NCI-H1694 treated with DMSO at 0.1 percent for 48 hours (cell line): Measurements from ENCODE around the gene CEP76.

ENCODE experiments used
- DNase-seq: peaks from one replicate; lab custom pipeline; 2025; lab: John Stamatoyannopoulos, UW

Gene CEP76, protein sequence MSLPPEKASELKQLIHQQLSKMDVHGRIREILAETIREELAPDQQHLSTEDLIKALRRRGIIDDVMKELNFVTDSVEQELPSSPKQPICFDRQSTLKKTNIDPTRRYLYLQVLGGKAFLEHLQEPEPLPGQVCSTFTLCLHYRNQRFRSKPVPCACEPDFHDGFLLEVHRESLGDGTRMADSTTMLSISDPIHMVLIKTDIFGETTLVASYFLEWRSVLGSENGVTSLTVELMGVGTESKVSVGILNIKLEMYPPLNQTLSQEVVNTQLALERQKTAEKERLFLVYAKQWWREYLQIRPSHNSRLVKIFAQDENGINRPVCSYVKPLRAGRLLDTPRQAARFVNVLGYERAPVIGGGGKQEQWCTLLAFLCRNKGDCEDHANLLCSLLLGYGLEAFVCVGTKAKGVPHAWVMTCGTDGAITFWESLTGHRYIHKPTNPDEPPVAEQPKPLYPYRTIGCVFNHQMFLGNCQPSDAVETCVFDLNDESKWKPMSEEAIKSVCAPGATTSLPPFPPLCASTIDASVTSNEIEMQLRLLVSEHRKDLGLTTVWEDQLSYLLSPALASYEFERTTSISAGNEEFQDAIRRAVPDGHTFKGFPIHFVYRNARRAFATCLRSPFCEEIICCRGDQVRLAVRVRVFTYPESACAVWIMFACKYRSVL

DNA sequence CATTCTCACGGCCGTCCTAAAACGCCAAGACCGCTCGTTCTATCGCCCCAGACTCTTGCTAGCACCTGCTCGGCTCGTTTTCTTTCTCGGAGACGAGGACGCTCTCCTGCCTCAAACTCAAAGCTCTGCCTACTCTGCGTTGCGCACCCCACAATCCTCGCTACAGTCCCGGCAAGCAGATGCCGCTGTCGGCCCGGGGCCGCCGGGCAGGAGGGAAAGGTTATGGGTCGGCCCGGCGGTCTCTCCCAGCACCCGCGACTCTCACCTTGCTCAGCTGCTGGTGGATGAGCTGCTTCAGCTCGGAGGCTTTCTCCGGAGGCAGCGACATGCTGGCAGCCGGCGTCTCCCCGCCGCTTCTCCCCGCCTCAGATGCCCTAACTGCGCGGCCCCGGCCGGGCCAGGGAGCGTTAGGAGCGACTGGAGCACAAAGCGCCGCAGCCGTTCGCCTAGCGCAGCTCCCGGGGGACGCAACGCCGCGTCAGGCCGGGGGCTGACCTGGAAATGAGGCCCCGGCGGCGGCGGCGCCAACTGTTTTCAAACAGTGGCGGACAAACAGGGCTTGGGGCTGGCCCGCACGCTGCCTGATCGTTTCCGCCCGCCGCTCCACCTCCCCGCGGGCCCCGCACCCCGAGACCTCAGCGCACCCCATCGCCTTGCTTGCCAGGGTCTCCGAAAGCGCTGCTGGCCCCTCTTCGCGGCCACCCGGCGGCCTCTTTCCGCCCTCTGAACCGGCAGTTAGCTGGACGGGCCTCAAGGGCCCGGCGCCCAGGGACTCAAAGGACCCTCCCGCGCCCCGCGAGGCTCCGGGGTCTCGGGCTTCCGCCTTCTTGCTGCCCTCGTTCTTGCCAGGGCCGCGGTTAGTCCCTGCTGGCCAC, at the start of gene CEP76, which contains the start of gene PSMG2:
CEP76 (minus strand) TSS at position 503 of the 875 bp plus-strand sequence; CDS start at position 328, 175 bp downstream.
PSMG2 (plus strand) TSS at position 822 of the 875 bp plus-strand sequence. CDS start 66 bp downstream, outside the sequence.
- peak; percentile 40 for DNase-seq

DNA sequence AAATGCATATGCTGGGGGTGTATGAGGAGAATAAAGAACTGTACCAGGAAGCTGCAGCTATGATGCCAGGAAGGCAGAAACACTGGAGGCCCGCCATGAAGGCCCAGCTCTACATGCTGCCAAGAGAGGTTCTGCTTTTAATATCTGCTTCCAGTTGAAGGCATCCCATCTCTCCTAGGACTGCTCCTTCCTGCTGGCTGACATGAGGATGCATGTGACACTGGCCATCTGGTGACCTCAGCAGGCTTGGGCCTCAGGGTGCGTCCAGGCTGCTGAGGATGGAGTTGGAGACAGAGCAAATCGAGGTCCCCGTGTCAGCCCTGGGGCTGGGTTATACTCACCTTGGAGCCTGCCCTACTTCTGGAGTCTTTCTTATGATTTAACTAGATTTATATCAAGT, 49.4 kb upstream of the CEP76 start:
- DNase-seq: no peak

DNA sequence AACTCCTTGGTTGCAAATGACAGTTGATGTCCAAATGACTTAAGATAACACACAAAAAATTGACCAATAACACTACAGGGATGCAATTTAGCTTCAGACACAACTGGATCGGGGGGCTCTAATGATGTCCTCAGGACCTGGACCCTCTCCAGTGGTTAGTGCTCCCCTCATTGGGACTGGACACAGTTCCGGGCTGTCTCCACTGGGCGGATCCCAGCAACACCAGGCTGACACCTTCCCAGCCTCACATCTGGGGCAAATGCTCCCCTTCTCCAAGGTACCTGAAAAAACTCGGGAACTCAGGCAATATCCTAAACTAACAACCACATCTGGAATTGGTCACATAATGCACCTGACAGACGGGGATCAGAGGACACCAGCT, 49.0 kb upstream of the CEP76 start:
- no peak for DNase-seq

DNA sequence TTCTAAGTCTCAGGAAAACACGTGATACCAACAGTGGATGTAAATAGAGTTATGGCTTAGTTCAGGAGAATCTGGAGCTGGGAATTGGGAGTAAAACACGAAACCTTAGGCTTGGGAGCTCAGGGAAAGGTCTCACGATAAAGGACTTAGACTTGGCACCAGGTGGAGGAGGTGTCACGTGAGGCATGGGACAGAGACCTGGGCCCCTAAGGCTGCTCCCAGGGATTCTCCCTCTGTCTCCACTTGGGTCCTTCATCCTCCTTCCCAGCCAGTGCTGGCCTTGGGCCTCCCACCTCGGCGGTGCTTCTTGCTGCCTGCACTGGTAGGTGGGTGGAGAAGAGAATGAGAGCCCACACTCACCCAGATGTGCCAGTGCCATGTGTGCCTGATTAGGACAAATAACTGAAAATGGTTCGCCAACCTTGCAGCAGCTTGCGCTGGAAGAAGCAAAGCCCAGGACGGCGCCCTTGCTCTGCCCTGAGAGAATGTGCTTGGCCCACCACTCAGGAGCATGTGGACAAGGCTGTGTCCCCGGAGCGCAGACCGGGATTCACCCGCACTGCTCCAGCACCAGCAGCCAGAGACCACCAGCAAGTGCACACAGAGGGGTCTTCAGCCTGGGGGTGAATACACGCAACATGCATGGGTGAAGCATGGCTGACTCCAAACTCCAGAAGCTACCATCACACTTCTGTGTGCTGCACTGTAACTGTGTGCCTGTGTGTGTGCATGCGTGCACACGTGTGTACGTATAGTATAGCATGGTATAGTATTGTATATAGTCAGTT, 48.4 kb upstream of the CEP76 start:
- DNase-seq: no peak

DNA sequence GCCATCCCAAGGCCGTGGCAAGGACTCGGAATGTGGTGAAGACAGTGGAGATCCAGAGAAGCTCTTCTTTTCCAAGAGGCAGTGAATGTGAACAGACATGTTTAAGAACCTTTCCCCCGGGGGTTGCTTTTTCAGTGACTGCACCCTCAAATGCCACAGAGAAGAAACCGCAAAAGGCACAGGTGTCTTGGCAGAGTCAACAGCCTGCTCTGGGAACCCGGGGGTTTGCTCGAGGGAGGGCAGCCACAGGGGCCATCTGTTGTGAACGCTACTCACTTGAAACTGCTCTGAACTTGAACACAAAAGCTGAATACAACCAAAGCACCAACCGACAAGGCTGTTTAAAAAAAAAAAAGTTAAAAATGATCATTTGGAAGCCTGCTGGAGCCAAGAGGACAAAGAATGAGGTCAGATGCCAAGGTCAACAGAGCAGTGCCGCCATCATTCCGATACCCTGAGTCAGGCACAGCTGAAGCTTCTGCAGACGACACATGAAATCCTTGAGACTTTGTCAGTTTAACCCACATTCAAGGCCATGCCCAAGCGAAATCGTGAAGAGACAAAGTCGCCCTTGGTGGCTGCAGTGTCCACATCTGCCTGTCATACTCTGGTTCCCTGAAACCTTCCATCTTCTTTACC, 47.7 kb upstream of the CEP76 start:
- peak; percentile 12 for DNase-seq

DNA sequence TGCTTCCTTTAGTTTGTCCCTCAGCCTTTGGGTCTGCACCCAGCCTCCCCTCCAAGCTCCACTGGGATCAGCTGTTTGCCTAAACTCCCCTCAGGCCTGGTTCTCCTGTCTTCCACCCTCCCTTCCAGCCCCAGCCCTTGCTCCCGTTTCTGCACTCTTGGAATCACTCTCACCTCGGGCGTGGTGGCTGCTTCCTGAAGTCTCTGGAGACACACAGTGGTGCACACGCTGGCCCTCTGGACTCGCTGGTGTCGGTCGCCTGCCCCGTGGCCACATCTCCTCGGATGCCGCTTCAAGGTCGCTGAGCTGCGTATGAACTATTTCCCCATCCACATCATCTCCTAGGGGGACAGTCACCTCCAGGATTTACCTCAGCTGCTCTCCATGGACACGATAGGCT, 46.6 kb upstream of the CEP76 start:
- no peak for DNase-seq

DNA sequence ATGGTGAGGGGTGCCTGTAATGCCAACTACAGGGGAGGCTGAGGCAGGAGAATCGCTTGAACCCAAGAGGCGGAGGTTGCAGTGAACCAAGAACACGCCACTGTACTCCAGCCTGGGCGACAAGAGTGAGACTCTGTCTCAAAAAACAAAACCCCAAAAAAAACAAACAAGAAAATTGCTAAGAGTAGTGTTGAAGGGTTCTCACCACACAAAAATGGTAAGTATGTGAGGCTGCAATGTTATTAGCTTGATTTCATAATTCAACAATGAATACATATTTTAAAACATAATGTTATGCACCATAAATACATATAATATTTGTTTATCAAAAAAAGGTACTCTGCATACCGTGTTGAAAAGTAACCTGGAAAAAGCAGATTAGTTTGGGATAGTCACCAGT, 46.1 kb upstream of the CEP76 start:
- DNase-seq: no peak

DNA sequence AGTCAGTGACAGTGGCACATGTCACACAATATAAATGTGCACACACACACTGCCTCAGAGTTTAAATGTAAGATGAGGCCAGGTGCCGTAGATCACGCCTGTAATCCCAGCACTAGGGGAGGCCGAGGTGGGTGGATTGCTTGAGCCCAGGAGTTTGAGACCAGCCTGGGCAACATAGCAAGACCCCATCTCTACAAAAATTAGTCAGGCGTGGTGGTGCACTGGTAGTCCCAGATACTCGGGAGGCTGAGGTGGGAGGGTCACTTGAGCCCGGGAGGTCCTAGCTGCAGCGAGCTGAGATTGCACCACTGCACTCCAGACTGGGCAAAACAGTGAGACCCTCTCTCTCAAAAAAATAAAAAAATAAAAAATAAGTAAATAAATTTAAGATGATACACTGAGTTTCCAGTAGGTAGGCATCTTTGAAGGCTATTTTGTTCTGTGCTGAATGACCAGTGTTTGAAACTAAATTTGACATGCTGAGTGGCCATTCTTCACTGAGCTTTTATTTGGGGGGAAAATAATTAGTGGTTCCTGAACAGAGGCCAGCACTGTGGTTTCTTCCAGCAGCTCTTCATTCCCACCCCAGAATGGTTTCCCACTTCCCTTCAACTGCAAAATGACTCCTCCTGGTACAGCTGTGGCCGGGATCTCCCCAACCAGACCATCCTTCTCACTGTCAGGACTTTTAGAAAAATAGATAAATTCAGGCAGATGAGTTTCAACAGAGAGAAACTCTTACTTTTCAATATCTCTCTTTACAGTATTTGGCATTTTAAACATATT, 45.2 kb upstream of the CEP76 start:
- DNase-seq: no peak

DNA sequence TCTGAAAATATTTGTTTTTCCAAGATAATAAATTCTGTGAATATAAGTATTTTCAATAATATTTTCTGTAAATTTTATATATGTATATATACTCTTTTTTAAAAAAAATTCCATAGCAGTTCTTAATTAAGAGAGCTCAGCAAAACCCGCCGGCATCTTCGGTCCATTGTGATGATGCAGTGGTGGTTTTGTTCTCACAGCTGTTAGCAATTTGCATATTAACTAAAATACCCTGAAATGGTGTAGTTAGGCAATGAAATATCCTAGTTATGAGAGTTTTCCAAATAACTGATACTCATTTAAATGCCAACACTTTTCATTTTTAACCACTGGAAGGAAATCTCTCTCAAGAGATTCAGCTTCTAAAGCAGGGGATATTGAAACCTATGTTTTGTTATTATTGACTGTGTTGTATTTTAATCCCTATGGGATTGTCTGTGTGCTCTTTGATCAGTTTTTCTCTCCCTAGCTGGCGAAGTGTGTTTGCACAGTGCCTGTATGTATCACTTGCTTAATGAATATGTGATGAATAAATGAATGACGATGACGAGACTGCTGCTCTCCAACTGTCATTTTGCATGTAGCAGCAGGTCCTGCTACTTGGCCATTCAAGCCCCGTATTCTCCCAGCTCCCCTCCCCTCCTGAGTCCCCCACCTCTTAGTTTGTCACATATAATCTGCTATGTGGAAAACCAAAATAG, 42.7 kb upstream of the CEP76 start:
- DNase-seq: no peak

DNA sequence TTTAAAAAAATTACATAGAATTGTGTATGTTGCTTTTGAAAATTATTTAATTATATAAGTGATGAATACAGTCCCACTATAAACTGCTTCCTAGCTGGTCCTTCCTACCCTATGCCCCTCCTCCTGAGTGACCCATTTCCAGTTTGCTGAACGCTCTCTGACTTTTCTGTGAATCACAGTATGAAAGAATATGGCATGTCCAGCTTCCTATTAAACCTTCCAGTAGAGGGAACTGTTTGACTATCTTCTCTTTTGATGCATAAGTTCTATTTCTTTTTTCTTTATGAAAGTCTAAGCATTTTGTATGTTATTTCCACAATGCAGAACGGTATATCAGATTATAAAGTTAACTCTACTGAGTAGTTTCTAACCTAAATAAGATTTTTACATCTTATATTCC, 41.6 kb upstream of the CEP76 start:
- DNase-seq: peak; percentile 48

DNA sequence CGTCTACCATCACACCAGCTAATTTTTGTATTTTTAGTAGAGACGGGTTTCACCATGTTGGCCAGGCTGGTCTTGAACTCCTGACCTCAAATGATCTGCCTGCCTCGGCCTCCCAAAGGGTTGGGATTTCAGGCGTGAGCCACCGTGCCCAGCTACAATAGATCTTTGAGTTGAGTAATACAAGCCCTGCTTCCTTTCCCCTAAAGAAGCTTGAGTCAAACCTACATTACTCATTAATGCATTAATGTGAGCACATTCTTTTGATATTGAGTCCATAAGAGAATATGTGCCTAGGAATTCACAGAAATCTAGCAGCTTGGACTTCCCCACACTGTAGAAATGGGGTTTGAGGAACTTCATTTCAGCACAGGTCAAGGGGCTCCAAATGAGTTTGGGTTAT, 39.9 kb upstream of the CEP76 start:
- no peak for DNase-seq

DNA sequence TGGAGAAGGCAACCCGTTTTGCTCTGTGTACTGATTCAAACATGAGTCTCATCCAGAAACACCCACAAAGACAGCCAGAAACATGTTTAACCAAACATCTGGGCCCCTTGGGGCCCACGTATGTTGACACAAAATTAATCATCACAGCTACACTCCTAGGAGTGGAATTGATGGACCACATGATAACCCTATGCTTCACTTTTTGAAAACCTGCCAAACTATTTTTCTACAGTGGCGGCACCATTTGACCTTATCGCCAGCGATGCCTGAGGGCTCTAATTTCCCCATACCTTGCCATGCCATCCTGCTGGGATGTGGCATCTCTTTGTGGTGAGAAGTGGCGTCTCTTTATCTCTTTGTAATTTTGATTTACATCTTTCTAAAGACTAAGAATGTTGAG, 38.8 kb upstream of the CEP76 start:
- DNase-seq: no peak

DNA sequence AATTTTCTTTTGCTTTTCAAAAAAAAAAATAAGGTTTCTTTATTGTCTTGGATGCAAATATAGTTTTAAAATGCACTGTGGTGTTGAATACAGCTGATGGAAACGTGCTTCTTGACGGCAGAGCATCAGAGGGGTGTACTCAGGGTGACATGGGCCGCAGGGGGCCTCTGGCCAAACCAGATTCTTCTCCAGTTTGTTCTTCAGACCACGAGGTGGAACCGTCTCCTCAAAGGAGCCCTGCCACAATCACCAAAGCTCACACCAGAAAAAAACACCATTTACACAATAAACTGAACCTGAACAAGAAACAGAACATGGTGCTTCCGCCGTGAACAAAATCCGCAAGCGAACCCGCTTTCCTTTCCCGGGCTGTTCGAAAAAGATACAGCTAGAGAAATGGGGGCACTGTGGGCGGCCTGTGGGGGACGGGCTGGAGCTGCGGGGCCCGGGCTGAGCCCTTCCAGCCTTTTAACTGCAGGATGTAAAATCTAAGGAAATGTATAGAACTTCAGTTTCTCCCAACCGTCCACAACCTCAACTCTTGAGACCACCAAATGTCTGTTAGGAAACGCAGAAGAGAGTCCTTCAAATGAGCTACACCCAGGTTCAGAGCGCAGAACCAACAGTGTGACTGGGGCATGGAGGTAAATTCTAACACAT, 34.9 kb upstream of the CEP76 start:
- no peak for DNase-seq

DNA sequence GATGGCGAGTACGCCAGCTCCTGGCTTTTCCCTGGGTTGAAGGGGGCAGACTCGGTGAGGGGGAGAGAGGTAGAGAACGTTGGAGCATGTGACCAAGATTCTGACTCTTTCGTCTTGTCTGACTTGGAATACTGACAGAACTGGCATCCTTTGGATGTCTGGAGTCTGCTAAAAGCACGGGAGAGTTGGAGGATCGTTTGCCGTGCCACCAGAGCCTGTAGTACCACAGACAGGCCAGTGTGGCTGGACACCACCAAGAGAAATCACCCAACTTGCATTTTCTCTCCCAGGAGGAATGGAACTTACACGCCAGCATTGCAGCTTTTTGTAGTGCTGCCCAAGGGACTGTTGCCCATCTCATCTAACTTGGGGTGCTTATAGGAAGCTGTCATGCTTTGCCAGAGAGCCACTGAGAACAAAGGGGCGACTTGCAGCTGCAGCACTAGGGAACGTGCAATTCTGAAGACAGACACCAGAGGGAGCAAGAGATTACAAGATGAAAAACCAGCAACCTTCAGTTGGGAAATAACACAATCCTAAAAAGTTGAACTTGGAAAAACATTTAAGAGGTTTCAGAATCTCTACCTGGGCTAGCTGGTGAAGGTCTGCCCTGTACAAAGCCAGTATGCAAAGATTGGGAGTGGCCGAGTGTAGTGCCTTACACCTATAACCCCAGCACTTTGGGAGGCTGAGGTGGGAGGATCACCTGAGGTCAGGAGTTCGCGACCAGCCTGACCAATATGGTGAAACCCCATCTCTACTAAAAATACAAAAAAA, 24.4 kb upstream of the CEP76 start:
- peak; percentile 24 for DNase-seq

DNA sequence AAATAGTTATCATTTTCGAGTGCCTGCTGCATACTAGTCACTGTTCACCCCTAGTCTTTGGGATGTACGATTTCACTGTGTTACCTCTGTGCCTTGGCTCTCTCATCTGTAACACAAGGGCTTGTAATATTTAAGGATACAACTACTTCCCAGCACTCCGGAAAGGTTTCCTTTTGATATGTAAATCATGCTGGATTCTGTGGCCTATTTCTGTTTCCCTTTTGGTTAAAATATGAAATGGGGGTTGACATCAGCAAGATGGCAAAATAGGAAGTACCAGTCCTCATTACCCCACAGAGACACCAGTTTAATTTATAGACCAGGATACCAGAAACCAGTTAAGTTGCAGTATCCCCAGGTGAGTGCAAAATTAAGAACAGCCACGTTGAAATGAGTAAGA, 23.8 kb upstream of the CEP76 start:
- no peak for DNase-seq

DNA sequence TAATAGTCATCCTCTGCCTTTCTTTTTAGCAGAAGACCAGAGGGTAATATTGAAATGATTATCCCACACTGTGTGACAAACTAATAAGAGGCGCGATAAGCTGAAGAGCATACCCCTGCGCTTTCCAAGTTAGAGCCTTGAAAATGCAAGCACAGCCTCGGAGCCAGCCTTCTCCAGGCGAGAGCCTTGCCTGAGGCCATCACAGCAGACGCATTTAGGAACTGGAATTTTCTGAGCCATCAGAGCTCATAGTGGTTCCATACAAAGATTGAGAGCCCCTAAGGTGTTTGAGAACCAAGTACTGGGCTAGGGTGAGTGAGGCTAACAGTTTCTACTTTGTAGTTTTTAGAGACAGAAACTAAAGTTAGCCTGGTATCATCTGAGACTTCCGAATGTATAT, 20.2 kb upstream of the CEP76 start:
- no peak for DNase-seq

DNA sequence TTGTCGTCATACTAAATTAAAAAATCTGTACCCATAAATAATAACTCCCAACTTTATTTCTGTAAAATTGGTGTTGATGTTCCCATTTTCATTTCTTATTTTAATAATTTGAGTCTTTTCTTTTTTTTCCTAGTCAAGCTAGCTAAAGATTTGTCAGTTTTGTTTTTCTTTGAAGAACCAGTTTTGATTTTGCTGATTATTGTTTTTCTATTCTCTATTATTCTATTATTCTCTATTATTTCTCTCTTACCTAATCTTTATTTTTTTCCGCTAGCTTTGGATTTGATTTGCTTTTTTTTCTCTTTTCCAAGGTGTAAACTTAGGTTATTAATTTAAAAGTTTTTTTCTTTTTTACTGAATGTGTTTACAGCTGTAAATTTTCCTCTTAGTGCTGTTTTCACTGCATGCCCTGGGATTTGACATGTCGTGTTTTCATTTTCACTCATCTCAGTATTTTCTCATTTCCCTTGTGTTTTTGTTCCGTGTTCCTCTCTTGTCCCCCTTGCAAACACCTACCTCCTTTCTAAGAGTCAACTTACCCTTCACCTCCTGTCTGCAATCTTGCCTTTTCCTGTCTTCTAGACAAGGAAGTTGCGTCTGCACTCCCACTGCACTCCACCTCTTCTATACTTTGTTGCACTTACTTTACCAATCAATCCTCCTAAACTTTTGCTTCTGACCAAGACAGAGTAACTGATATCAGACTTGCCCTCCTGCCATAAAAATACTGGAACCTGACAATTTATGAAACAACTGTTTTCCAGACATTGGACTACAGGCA, 19.2 kb upstream of the CEP76 start:
- DNase-seq: no peak

DNA sequence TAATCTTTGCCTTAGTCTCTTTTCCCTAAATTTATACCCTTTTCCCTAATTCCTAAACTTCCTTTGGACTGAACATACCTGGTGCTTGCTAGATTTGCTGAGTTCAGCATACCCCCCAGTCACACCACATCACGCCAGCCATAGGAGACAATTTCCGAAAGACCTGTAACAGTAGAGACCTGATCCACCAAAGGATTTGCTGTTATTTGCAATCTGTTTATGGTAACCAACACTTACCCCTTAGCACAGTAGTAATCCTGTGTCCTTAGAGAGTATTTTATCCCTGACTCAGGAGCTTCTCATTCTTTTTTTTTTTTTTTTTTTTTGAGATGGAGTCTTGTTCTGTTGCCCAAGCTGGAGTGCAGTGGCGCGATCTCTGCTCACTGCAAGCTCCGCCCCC, 8.9 kb upstream of the CEP76 start:
- no peak for DNase-seq
